Aorta (tissue), 5 donors: Measurements from ENCODE around the gene FERMT1. TPM values are rescaled to one million over a fixed set of nuclear protein-coding genes. Genes with fewer than 3 reads are reported as not detected.
"Not testable (repeated sequence)": the region's sequence is repeated elsewhere in the genome, so short reads cannot be mapped to it uniquely, and the experiment has no call there.

Experiments
- ATAC-seq: fragments of 200-7000 bp; cut with Tn5 transposase; one replicate; pipeline ENCODE4 v1.9.1; 2022; ENCODE audit warnings: moderate library complexity; ENCODE audit not compliant: low FRiP score
- DNase-seq, 2 donors: peaks; one replicate each; pipeline ENCODE4 v3.0.0-alpha.2; 2020
- H3K27ac ChIP-seq, 2 donors: one replicate each; pipeline ENCODE4 v1.5.1; 2013; ENCODE audit warnings: low read length in 2 of 2, mild to moderate bottlenecking in 2 of 2, moderate library complexity in 2 of 2, control low read depth in 1 of 2, inconsistent platforms in 1 of 2, low read depth in 1 of 2
- H3K27me3 ChIP-seq, 2 donors: one replicate each; pipeline ENCODE4 v1.6.1; 2013; ENCODE audit warnings: control low read depth in 1 of 2, low read length in 1 of 2, mild to moderate bottlenecking in 1 of 2, moderate library complexity in 1 of 2; ENCODE audit not compliant: insufficient read depth in 2 of 2, control insufficient read depth in 1 of 2
- H3K36me3 ChIP-seq, 2 donors: one replicate each; pipeline ENCODE4 v1.6.1; 2013; ENCODE audit warnings: control low read depth in 1 of 2, low read length in 1 of 2, mild to moderate bottlenecking in 1 of 2; ENCODE audit not compliant: insufficient read depth in 2 of 2, control insufficient read depth in 1 of 2
- H3K4me1 ChIP-seq, 2 donors: one replicate each; pipeline ENCODE4 v1.6.1; 2013; ENCODE audit warnings: low read length in 2 of 2, control low read depth in 1 of 2, mild to moderate bottlenecking in 1 of 2, moderate library complexity in 1 of 2; ENCODE audit not compliant: insufficient read depth in 2 of 2, control insufficient read depth in 1 of 2
- H3K4me3 ChIP-seq, 2 donors: one replicate each; pipeline ENCODE4 v1.5.1; 2013; ENCODE audit warnings: low read length in 2 of 2, control low read depth in 1 of 2, mild to moderate bottlenecking in 1 of 2
- H3K9me3 ChIP-seq: one replicate; pipeline ENCODE4 v1.6.1; 2013; ENCODE audit warnings: mild to moderate bottlenecking, low read length; ENCODE audit not compliant: control insufficient read depth
- WGBS, 2 donors: extraction: QIAGEN DNeasy Blood & Tissue Kit; methylation state at CpG; one replicate each; pipeline ENCODE4 v1.1.7; 2013; 5-methylcytosine and 5-hydroxymethylcytosine counted together
- intact Hi-C, 2 donors: fragments of 100-400 bp; cut with DNase I; formaldehyde crosslinking; loops; one replicate each; pipeline versions ENCODE4 v1.14.2 to v1.15.0; 2022
- polyA plus RNA-seq, 2 donors: library from polyadenylated mRNA; stranded (reverse); fragments of 200-250 nt; gene quantifications; one replicate each; pipeline ENCODE4 v1.2.3, GENCODE V29; 2013
- total RNA-seq, 2 donors: library from RNA; stranded (reverse); fragmentation: NEBNext Ultra II Directional; extraction: Animal tissue kit (Norgen Biotek cat#: 25700); gene quantifications; one replicate each; pipeline ENCODE4 v1.2.1, GENCODE V29; 2021
- donor health status: healthy with polysubstance abuse.
- donor health status: Bipolar disorder and iron deficiency.
- donor health status: DM: no; HTN: no; CAD: no.
- donor health status: DM: no; HTN: no; CAD: no.
- donor health status: DM: yes; HTN: yes; CAD: no.

Gene FERMT1
- total and polyA plus RNA-seq, 4 donors, result 0.03 to 1.5 (median 0.76) TPM

GRCh38 chr20:6122111-6122872, 538 bp downstream of the FERMT1 start:
- DNase-seq (no peak), ATAC-seq (no peak)
- Histone ChIP-seq H3K9me3 (no peaks in the 10 kb centered on the region), H3K36me3 (no peaks in the 10 kb centered on the region), H3K4me3 (peak overlapping the region; percentile 5 to 42), H3K27me3 (no peaks in the 10 kb centered on the region), H3K27ac (no peak overlapping the region), H3K4me1 (no peaks in the 10 kb centered on the region)
- intact Hi-C loops, result no loop called here
- 1 to 2% methylated on average over 27 of the region's 27 CpGs for WGBS, 2 donors

- Histone ChIP-seq H3K27ac (no peak overlapping the region), H3K9me3 (no peaks in the 10 kb centered on the region), H3K4me3 (no peak overlapping the region), H3K4me1 (no peaks in the 10 kb centered on the region), H3K36me3 (no peaks in the 10 kb centered on the region), H3K27me3 (no peaks in the 10 kb centered on the region)
- 85 to 87% methylated on average over 2 of the region's 2 CpGs for WGBS, 2 donors
- ATAC-seq (no peak), DNase-seq (no peak)
- intact Hi-C loops, result no loop called here
Observed at GRCh38 chr20:6121504-6121903, 1.3 kb downstream of the FERMT1 start.

GRCh38 chr20:6120491-6120988, 2.3 kb downstream of the FERMT1 start:
- Histone ChIP-seq H3K4me1 (no peaks in the 10 kb centered on the region), H3K27me3 (no peaks in the 10 kb centered on the region), H3K36me3 (no peaks in the 10 kb centered on the region), H3K27ac (no peak overlapping the region), H3K9me3 (no peaks in the 10 kb centered on the region), H3K4me3 (no peak overlapping the region)
- no peak for ATAC-seq
- intact Hi-C loops, result no loop called here
- WGBS, 2 donors, result 85 to 91% methylated on average over 3 of the region's 3 CpGs
- no peak for DNase-seq

GRCh38 chr20:6116758-6117157, 6.1 kb downstream of the FERMT1 start:
- ATAC-seq (no peak), DNase-seq (no peak)
- H3K27ac ChIP-seq, result no peak overlapping the region
- 78 to 83% methylated on average over 3 of the region's 3 CpGs for WGBS, 2 donors
- H3K36me3 ChIP-seq, result no peaks in the 10 kb centered on the region
- H3K9me3 ChIP-seq, result peaks cover 2% of the 10 kb centered on the region
- no peaks in the 10 kb centered on the region for H3K4me1 ChIP-seq
- intact Hi-C loops, result no loop called here
- no peaks in the 10 kb centered on the region for H3K27me3 ChIP-seq
- no peak overlapping the region for H3K4me3 ChIP-seq

- Histone ChIP-seq H3K27me3 (no peaks in the 10 kb centered on the region), H3K36me3 (no peaks in the 10 kb centered on the region), H3K4me3 (no peak overlapping the region), H3K9me3 (peaks cover 2% of the 10 kb centered on the region), H3K27ac (no peak overlapping the region), H3K4me1 (no peaks in the 10 kb centered on the region)
- ATAC-seq (no peak), DNase-seq (no peak)
- WGBS, 2 donors, result 93% methylated on average over 3 of the region's 3 CpGs
- intact Hi-C loops, result no loop called here
Observed at GRCh38 chr20:6115221-6115895, 7.5 kb downstream of the FERMT1 start.

GRCh38 chr20:6114696-6115095, 8.1 kb downstream of the FERMT1 start:
- 53 to 70% methylated on average over 1 of the region's 1 CpG for WGBS, 2 donors
- no peak overlapping the region for H3K27ac ChIP-seq
- ATAC-seq, result no peak
- intact Hi-C loops, result no loop called here
- no peaks in the 10 kb centered on the region for H3K4me1 ChIP-seq
- H3K4me3 ChIP-seq, result no peak overlapping the region
- DNase-seq, result no peak
- no peaks in the 10 kb centered on the region for H3K27me3 ChIP-seq
- H3K9me3 ChIP-seq, result peaks cover 2% of the 10 kb centered on the region
- no peaks in the 10 kb centered on the region for H3K36me3 ChIP-seq

GRCh38 chr20:6113951-6114350, 8.9 kb downstream of the FERMT1 start:
- no peak overlapping the region for H3K4me3 ChIP-seq
- no peaks in the 10 kb centered on the region for H3K4me1 ChIP-seq
- no peak for ATAC-seq
- no peak for DNase-seq
- peaks cover 2% of the 10 kb centered on the region for H3K9me3 ChIP-seq
- H3K27me3 ChIP-seq, result no peaks in the 10 kb centered on the region
- no peak overlapping the region for H3K27ac ChIP-seq
- no peaks in the 10 kb centered on the region for H3K36me3 ChIP-seq
- intact Hi-C loops, result no loop called here
- WGBS, 2 donors, result 77 to 79% methylated on average over 3 of the region's 3 CpGs

- WGBS, 2 donors, result 85 to 91% methylated on average over 2 of the region's 2 CpGs
- H3K27me3 ChIP-seq, DNase-seq, H3K36me3 ChIP-seq, H3K4me3 ChIP-seq, H3K4me1 ChIP-seq, H3K9me3 ChIP-seq, intact Hi-C loops, H3K27ac ChIP-seq, ATAC-seq: not testable (repeated sequence)
Observed at GRCh38 chr20:6112965-6113364, 9.9 kb downstream of the FERMT1 start.

GRCh38 chr20:6108330-6108729, 14.5 kb downstream of the FERMT1 start:
- H3K27me3 ChIP-seq, result no peaks in the 10 kb centered on the region
- H3K9me3 ChIP-seq, result no peaks in the 10 kb centered on the region
- no peaks in the 10 kb centered on the region for H3K36me3 ChIP-seq
- intact Hi-C loops, result no loop called here
- no peak overlapping the region for H3K27ac ChIP-seq
- H3K4me1 ChIP-seq, result no peaks in the 10 kb centered on the region
- 74 to 87% methylated on average over 3 of the region's 3 CpGs for WGBS, 2 donors
- ATAC-seq (no peak), DNase-seq (no peak)
- H3K4me3 ChIP-seq, result no peak overlapping the region
